ENCODE measurements around the gene CARMIL3.
"Not testable (repeated sequence)": the region's sequence is repeated elsewhere in the genome, so short reads cannot be mapped to it uniquely, and the experiment has no call there.

The CARMIL3 gene

GRCh38 chr14:24037658-24038037, 14.2 kb upstream of the CARMIL3 start:
- DNase-seq, result peak; percentile 78

GRCh38 chr14:24038686-24039085, 13.1 kb upstream of the CARMIL3 start:
- DNase-seq, result no peak

GRCh38 chr14:24040692-24041091, 11.1 kb upstream of the CARMIL3 start:
- no peak for DNase-seq

GRCh38 chr14:24042746-24043145, 9.1 kb upstream of the CARMIL3 start:
- no peak for DNase-seq

- DNase-seq, result not testable (repeated sequence)
These were observed 2.8 kb upstream of the CARMIL3 start for GRCh38 chr14:24049002-24049401.

GRCh38 chr14:24050753-24051152, 1.1 kb upstream of the CARMIL3 start:
- not testable (repeated sequence) for DNase-seq

GRCh38 chr14:24051176-24051788, 527 bp upstream of the CARMIL3 start:
- no peak for DNase-seq

- DNase-seq, result no peak
These were observed 1.1 kb downstream of the CARMIL3 start for GRCh38 chr14:24052656-24053547.

GRCh38 chr14:24053548-24054323, 1.9 kb downstream of the CARMIL3 start:
- no peak for DNase-seq

- no peak for DNase-seq
These were observed 2.5 kb downstream of the CARMIL3 start for GRCh38 chr14:24054324-24054641.

GRCh38 chr14:24054646-24055045, 2.8 kb downstream of the CARMIL3 start:
- no peak for DNase-seq

GRCh38 chr14:24055971-24056799, 4.4 kb downstream of the CARMIL3 start:
- no peak for DNase-seq

GRCh38 chr14:24056800-24057184, 5.0 kb downstream of the CARMIL3 start:
- DNase-seq, result no peak

- DNase-seq, result no peak
These were observed 5.5 kb downstream of the CARMIL3 start for GRCh38 chr14:24057271-24057670.

GRCh38 chr14:24057867-24058259, 6.1 kb downstream of the CARMIL3 start:
- no peak for DNase-seq

- no peak for DNase-seq
These were observed 6.6 kb downstream of the CARMIL3 start for GRCh38 chr14:24058260-24058950.

GRCh38 chr14:24058951-24059475, 7.2 kb downstream of the CARMIL3 start:
- no peak for DNase-seq

- DNase-seq, result no peak
These were observed 8.1 kb downstream of the CARMIL3 start for GRCh38 chr14:24059841-24060388.

- no peak for DNase-seq
These were observed 8.6 kb downstream of the CARMIL3 start for GRCh38 chr14:24060443-24060842.

GRCh38 chr14:24060984-24061913, 9.4 kb downstream of the CARMIL3 start:
- no peak for DNase-seq
